Left cardiac atrium (tissue), 4 donors: ENCODE results near the gene DYRK3. TPM values are rescaled to one million over a fixed set of nuclear protein-coding genes. Genes with fewer than 3 reads are reported as not detected.

Experiments
- ATAC-seq, 2 donors: fragments of 200-7000 bp; cut with Tn5 transposase; one replicate each; pipeline ENCODE4 v1.9.1; 2020; ENCODE audit warnings: mild to moderate bottlenecking in 2 of 2, moderate library complexity in 2 of 2
- DNase-seq: peaks from one replicate; pipeline ENCODE4 v3.0.0-alpha.2; 2020
- intact Hi-C, 2 donors: fragments of 100-400 bp; cut with DNase I; formaldehyde crosslinking; loops; one replicate each; pipeline versions ENCODE4 v1.14.1 to v1.15.1; 2022 to 2023
- total RNA-seq, 2 donors: library from RNA; stranded (reverse); fragmentation: NEBNext Ultra II Directional; extraction: Animal tissue kit (Norgen Biotek cat#: 25700); gene quantifications; one replicate each; pipeline ENCODE4 v1.2.1, GENCODE V29; 2021
- donor health status: DM: no; HTN: yes; CAD: no.
- donor health status: DM: no; HTN: yes; CAD: no; lungs with severe emphysema.
- donor health status: DM: yes; HTN: yes; CAD: no.
- donor health status: Dilated cardiomyopathy.

The DYRK3 gene
- total RNA-seq, 2 donors from 2014 or later: 12.4 to 18.7 TPM

DNA sequence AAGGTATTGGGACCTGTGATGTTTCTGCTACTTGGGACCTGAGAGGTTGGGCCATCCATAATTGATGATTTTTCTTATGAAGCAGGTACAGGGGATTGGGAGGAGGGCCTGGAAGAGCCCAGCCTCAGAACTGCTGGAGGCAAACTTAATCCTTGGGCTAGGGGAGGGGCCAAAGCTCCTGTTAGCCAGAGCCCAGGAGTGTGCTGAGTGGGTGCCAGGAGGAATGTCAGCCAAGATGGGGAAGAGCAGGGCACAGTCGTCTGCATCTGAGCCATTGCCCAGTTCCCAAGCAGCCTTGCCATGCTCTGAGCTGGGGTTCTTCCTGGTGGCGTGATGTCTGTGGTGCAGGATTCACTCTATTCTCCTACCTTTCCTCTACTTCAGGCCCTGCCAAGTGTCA, 55.2 kb downstream of the DYRK3 start:
- ATAC-seq (peak; percentile 15 to 20), DNase-seq (peak; percentile 62)
- intact Hi-C loops: loop anchor here in 1 of 2 donors (5.0 kb wide), 1 partner anchor 33 kb away; no protein-coding TSS in a partner anchor

DNA sequence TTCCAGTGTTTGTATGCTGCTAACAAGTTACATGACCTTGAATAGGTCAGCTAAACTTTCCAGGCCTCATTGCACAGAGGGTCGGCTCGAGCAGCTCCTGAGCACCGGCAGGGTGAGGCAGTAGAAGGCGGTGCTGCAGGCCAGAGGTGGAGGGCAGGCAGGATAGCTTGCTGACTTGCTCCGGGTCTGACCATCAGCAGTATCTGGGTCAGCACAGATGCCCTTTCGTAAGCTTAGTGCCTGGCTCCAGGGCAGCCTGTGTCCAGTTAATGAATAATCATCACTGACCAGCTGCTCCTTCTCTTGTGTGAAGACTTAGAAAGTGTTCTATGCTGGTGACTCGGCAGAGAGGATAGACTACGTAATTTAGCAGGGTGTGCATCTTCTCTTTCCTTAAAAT, 56.3 kb downstream of the DYRK3 start:
- no peak for DNase-seq
- peak; percentile 5 to 7 for ATAC-seq
- intact Hi-C loops: loop anchor here in 1 of 2 donors (5.0 kb wide), 1 partner anchor 34 kb away; no protein-coding TSS in a partner anchor

DNA sequence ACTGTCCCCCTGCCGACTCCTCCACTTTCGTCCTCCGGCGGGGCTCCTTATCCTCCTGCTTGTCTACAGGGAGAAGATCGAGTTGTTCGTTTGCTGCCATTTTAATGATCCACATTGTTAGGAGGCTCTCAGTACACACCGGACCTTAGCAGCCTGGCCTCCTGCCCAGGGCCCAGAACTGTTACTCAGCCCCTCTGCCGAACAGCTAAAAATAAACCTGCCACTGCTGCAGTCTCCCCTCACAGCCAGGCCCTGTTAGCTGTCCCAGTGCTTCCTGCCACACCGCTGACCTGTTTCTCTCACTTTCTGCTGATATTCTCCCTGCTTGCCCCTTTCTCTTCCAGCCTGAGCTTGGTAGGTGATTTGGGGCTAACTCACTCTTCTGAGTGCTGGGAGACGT, 57.7 kb downstream of the DYRK3 start:
- DNase-seq (peak; percentile 88), ATAC-seq (peak; percentile 86)
- intact Hi-C loops: loop anchor here in 1 of 2 donors (5.0 kb wide), 1 partner anchor 36 kb away; no protein-coding TSS in a partner anchor

DNA sequence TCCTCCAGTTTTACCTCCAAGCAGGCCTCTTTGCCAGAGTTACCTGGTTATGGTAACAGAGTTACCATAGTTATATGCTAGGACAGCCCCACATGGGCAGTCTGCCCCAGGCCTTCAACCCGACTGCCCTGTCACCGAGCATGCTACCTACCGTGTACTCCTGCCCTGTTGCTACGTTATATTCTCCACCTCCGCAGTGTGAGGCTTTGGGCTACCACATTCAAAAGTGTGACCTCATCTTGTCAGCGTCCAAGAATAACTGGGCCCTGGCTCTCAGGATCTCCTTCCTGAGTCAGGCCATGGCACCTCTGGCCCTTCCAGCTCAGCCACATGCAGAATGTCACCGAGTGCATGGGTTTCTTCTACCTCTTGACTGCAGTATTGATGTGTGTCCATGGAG, 58.3 kb downstream of the DYRK3 start:
- DNase-seq (peak; percentile 67), ATAC-seq (peak; percentile 28 to 70)
- intact Hi-C loops: loop anchor here in 1 of 2 donors (5.0 kb wide), 1 partner anchor 36 kb away; no protein-coding TSS in a partner anchor

DNA sequence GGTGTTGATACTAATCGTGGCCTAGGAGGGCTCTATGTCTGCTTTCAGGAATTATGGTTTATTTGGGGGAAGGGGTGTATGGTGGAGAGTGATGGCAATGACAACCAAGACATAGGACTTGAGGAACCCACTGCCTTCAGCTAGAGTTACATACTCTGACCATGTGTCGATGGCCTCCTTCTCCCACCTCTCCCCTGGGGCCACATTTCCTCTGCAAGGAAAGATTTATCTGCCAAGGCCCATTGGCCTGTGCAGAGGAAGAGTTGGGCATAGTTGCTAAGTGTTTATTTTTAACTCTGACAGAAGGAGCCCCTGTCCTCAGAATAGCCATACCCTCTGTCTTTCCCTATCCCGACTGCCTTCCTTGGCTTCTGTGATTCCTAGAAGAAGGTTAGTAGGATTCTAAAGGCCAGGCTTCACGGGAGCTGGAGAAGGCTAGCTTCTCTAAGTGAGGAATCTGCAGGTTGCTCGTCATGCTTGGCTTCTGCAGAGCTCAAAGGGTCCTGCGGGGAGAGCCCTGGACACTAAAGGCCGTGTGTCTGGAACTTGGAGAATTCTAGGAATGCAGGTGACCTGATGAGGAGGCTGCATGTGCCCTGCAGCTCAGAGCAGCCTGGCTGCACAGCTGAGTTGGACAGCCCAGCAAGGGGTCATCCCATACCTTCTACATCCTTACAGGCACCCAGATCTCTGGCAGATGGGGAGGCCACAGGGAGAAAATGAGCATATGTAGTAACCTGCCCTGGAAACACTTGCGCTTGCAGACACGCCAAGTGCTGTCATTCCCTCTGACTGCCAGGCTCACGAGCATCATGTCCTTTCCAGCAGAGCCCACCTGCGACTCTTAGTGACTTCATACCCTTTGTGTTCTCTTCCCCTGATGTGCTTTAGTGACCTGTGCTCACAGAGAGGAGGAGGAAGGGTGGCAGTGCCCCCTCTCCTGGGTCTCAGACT, 59.1 kb downstream of the DYRK3 start:
- DNase-seq (no peak), ATAC-seq (peak in 1 of 2 donors; percentile 5)
- intact Hi-C loops: loop anchor here in 1 of 2 donors (5.0 kb wide), 1 partner anchor 37 kb away; no protein-coding TSS in a partner anchor

DNA sequence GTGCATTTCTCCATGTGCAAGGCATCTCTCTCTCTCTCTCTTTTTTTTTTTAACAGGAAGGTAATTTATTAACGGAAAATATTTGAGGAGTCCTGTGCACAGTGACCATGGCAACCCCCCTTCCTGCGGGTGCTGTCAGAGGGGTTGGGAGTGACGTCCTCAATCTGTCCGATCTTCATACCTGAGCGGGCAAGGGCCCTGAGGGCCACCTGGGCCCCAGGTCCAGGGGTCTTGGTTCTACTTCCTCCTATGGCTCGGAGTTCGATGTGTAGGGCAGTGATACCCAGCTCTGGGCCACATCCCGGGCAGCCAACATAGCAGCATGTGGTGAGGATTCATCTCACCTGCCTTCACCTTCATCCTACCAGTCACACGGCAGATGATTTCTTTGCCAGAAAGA, 60.4 kb downstream of the DYRK3 start:
- ATAC-seq: no peak
- DNase-seq: no peak
- intact Hi-C loops: no loop called here

DNA sequence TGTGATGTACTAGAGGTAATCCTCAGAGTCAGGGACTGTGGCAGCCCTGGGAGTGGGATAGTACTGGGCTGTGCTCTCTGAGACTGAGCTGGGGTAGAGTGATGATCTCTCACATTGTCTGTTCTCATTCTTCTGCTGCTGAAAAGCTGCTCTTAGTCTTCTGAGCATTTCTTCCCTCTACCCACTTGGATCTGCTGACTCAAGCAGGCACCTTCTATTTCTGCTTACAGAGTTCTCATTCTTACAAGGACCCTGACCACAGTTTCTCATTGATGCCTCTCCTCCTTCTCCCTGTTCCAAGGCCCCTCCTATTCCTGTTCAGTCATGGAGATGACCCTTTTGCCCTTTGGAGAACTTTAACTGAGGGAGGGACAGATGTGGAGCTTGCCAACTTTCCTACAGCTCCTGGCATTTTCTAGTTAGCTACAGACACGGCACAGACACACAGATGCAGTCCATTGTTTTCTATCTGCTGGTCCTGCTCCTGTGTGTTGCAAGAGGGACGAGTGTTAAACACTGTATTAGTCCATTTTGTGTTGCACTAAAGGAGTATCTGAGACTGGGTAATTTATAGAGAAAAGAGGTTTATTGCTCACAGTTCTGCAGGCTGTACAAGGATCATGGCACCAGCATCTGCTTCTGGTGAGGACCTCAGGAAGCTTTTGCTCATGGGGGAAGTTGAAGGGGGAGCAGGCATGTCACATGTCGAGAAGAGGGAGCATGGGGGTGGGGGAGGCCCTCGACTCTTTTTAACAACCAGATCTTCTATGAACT, 61.7 kb downstream of the DYRK3 start:
- ATAC-seq: no peak
- intact Hi-C loops: no loop called here

DNA sequence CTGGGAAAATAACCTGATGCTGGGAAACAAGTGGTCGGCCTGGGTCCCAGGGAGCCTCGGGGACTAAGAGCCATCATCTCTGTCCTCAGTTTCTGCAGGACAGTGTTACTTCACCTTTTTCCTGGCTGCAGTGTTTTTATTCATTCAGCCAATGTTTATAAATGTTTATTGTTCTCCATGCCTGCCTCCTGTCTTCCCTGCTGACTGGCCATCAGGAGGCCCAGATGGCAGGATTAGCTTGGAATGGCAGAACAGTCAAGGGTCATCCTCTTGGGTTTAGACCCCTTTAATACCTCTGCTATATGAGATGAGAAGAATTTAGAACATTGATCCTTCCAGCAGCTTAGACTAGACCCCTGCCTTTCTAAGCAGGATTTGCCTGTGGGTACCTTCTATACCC, 62.7 kb downstream of the DYRK3 start:
- intact Hi-C loops: no loop called here
- no peak for ATAC-seq
- no peak for DNase-seq

More for the DNA sequence above, 61.7 kb downstream of the DYRK3 start:
- no peak for DNase-seq

Other genes starting within 250 kb of the DYRK3 start
- 1 to 10 TPM in 1 of 2 donors, under 1 TPM in 1; 0.94 to 1.7 TPM for gene IKBKE, start 165.1 kb upstream of the DYRK3 start, total RNA-seq
- 10 to 100 TPM in 1 of 2 donors, 1 to 10 TPM in 1; 7.8 to 10.0 TPM for gene RASSF5, start 128.0 kb upstream of the DYRK3 start, total RNA-seq
- gene EIF2D, start 23.1 kb upstream of the DYRK3 start, total RNA-seq: 10 to 100 TPM; 22.9 to 27.8 TPM
- 100 to 1,000 TPM; 154 to 219 TPM for gene MAPKAPK2, start 49.4 kb downstream of the DYRK3 start, total RNA-seq
- gene IL19, start 135.2 kb downstream of the DYRK3 start, total RNA-seq: not detected
- 1 to 10 TPM; 1.9 to 5.1 TPM for gene IL10, start 137.0 kb downstream of the DYRK3 start, total RNA-seq
- not detected for gene IL20, start 230.1 kb downstream of the DYRK3 start, total RNA-seq